ENCODE measurements around the gene LEFTY1. TPM values are rescaled to one million over a fixed set of nuclear protein-coding genes. Genes with fewer than 3 reads are reported as not detected.

The LEFTY1 gene
- total and polyA plus RNA-seq, 9 donors: 0.43 to 5.1 (median 2.0) TPM

- TF ChIP-seq, protein P1, sequence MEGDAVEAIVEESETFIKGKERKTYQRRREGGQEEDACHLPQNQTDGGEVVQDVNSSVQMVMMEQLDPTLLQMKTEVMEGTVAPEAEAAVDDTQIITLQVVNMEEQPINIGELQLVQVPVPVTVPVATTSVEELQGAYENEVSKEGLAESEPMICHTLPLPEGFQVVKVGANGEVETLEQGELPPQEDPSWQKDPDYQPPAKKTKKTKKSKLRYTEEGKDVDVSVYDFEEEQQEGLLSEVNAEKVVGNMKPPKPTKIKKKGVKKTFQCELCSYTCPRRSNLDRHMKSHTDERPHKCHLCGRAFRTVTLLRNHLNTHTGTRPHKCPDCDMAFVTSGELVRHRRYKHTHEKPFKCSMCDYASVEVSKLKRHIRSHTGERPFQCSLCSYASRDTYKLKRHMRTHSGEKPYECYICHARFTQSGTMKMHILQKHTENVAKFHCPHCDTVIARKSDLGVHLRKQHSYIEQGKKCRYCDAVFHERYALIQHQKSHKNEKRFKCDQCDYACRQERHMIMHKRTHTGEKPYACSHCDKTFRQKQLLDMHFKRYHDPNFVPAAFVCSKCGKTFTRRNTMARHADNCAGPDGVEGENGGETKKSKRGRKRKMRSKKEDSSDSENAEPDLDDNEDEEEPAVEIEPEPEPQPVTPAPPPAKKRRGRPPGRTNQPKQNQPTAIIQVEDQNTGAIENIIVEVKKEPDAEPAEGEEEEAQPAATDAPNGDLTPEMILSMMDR (IDR thresholded peaks at IDR 0.05): no peak
- no peak for TF ChIP-seq EP300 (IDR thresholded peaks at IDR 0.05)
- TF ChIP-seq POLR2A (IDR thresholded peaks at IDR 0.05): no peak
- 88 to 92% (median 89%) methylated on average over 8 of the region's 8 CpGs for WGBS, 3 donors
- H3K9me3 ChIP-seq: no peaks in the 10 kb centered on the region
- no peak overlapping the region for H3K4me3 ChIP-seq
- H3K27ac ChIP-seq: no peak overlapping the region
- intact Hi-C loops (cut with DNase I): no loop called here
- no peaks in the 10 kb centered on the region for H3K4me1 ChIP-seq (ENCODE audit: insufficient read depth)
- DNase-seq: no peak
- H3K27me3 ChIP-seq: no peaks in the 10 kb centered on the region
- H3K36me3 ChIP-seq: no peaks in the 10 kb centered on the region
Observed at GRCh38 chr1:225868631-225869330, 20.2 kb downstream of the LEFTY1 start.

- 51 to 63% (median 55%) methylated on average over 6 of the region's 6 CpGs for WGBS, 3 donors
- Histone ChIP-seq H3K4me1 (ENCODE audit: insufficient read depth) (no peaks in the 10 kb centered on the region), H3K27ac (no peak overlapping the region), H3K9me3 (no peaks in the 10 kb centered on the region), H3K36me3 (no peaks in the 10 kb centered on the region), H3K27me3 (no peaks in the 10 kb centered on the region), H3K4me3 (no peak overlapping the region)
- no peak for DNase-seq
- TF ChIP-seq, protein P1 (IDR thresholded peaks at IDR 0.05): no peak
- no peak for TF ChIP-seq EP300 (IDR thresholded peaks at IDR 0.05)
- no peak for TF ChIP-seq POLR2A (IDR thresholded peaks at IDR 0.05)
- intact Hi-C loops (cut with DNase I): no loop called here
Observed at GRCh38 chr1:225866981-225867380, 22.0 kb downstream of the LEFTY1 start.

- no peak for DNase-seq
- intact Hi-C loops (cut with DNase I): no loop called here
- Histone ChIP-seq H3K27me3 (no peaks in the 10 kb centered on the region), H3K36me3 (no peaks in the 10 kb centered on the region), H3K4me3 (no peak overlapping the region), H3K9me3 (no peaks in the 10 kb centered on the region), H3K27ac (no peak overlapping the region), H3K4me1 (ENCODE audit: insufficient read depth) (no peaks in the 10 kb centered on the region)
- TF ChIP-seq EP300 (IDR thresholded peaks at IDR 0.05) (no peak), POLR2A (IDR thresholded peaks at IDR 0.05) (no peak)
- TF ChIP-seq, protein P1 (IDR thresholded peaks at IDR 0.05): no peak
- 72 to 78% (median 77%) methylated on average over 8 of the region's 8 CpGs for WGBS, 3 donors
Observed at GRCh38 chr1:225866061-225866837, 22.7 kb downstream of the LEFTY1 start.

GRCh38 chr1:225865514-225865913 is 23.4 kb downstream of the LEFTY1 start:
- Histone ChIP-seq H3K27me3 (no peaks in the 10 kb centered on the region), H3K4me1 (ENCODE audit: insufficient read depth) (no peaks in the 10 kb centered on the region), H3K36me3 (no peaks in the 10 kb centered on the region), H3K9me3 (no peaks in the 10 kb centered on the region), H3K4me3 (no peak overlapping the region), H3K27ac (no peak overlapping the region)
- TF ChIP-seq EP300 (IDR thresholded peaks at IDR 0.05): no peak
- TF ChIP-seq POLR2A (IDR thresholded peaks at IDR 0.05): no peak
- 79 to 87% (median 85%) methylated on average over 13 of the region's 13 CpGs for WGBS, 3 donors
- no peak for DNase-seq
- intact Hi-C loops (cut with DNase I): no loop called here

DNA sequence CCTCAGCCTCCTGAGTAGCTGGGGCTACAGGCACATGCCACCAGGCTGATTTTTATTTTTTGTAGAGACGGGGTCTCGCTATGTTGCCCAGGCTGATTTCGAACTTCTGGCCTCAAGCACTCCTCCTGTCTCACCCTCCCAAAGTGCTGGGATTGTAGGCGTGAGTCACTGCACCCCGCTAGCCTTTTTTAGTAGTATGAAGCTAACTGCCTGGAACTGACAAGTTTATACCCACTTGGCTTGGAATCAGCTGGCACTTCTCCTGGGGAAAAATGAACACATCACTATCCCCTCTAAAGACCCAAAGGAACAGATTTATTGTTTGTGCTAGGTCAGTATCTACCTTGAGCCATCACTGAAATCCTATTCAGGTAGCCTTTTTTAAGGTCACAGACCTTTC is 25.8 kb downstream of the LEFTY1 start:
- H3K36me3 ChIP-seq: no peaks in the 10 kb centered on the region
- 86 to 95% (median 89%) methylated on average over 5 of the region's 5 CpGs for WGBS, 3 donors
- H3K27me3 ChIP-seq: no peaks in the 10 kb centered on the region
- TF ChIP-seq EP300 (IDR thresholded peaks at IDR 0.05): no peak
- TF ChIP-seq, protein P1 (IDR thresholded peaks at IDR 0.05): no peak
- TF ChIP-seq POLR2A (IDR thresholded peaks at IDR 0.05): no peak
- no peak overlapping the region for H3K27ac ChIP-seq
- no peak for DNase-seq
- no peaks in the 10 kb centered on the region for H3K9me3 ChIP-seq
- no peaks in the 10 kb centered on the region for H3K4me1 ChIP-seq (ENCODE audit: insufficient read depth)
- no peak overlapping the region for H3K4me3 ChIP-seq
- intact Hi-C loops (cut with DNase I): no loop called here
